RWPE1 (cell line): Measurements from ENCODE around the gene MOV10.
"Not testable (repeated sequence)": the region's sequence is repeated elsewhere in the genome, so short reads cannot be mapped to it uniquely, and the experiment has no call there.

ENCODE experiments used
- CTCF ChIA-PET: fragments of 350-600 bp; sonication (Branson Sonifier 250); formaldehyde crosslinking; extraction: SDS; loops from one replicate; lab custom pipeline; 2021; lab: Yijun Ruan, JAX
- POLR2A ChIA-PET: fragments of 400-600 bp; formaldehyde crosslinking; extraction: SDS; loops from one replicate; lab custom pipeline; 2020; ENCODE audit warnings: antibody characterized with exemption; ENCODE audit not compliant: low non-redundant PET; lab: Yijun Ruan, JAX
- DNase-seq: peaks from one replicate; pipeline ENCODE4 v3.0.0; 2012; ENCODE audit warnings: low spot score
- H3K27ac ChIP-seq: fragments of 450-650 bp; 2 replicates; pipeline ENCODE4 v1.5.1; 2017
- CTCF ChIP-seq: fragments of 450-650 bp; conservative IDR thresholded peaks from 2 replicates; pipeline ENCODE4 v1.5.1; 2017; ENCODE audit warnings: low read depth, mild to moderate bottlenecking

Gene MOV10

GRCh38 chr1:112633628-112634027 lies 40.8 kb upstream of the MOV10 start:
- no peak overlapping the region for H3K27ac ChIP-seq
- no peak for DNase-seq
- CTCF ChIA-PET, result no interaction called here
- no peak for TF ChIP-seq CTCF
- POLR2A ChIA-PET, result no interaction called here

DNA sequence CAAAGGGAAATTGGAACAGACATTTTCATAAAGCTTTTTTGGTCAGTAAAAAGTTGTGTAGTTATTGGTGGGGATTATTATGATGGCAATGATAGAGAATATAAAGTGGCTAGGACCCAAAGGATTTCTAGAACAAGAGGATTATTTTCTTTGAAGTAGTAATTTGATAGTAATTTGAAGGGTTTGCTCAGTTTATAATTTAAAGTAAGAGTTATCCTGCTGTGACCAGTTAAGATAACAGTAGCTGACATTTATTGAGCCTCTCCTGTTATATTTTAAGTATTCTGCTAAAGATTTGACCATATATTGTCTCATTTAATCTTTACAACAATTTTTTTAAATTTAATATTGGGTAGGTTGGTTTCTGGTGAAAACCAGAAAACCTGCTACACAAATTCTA lies 40.1 kb upstream of the MOV10 start:
- no peak for DNase-seq
- POLR2A ChIA-PET, result no interaction called here
- no peak overlapping the region for H3K27ac ChIP-seq
- no peak for TF ChIP-seq CTCF
- CTCF ChIA-PET, result interaction anchor here (0.8 kb wide), 1 partner anchor 15 kb away, joined by 3 read pairs; no protein-coding TSS in a partner anchor

- peak overlapping the region; percentile 66 for H3K27ac ChIP-seq
- CTCF ChIA-PET, result interaction anchor here (0.6 kb wide), 2 partner anchors 66 to 71 kb away, joined by 4 read pairs; no protein-coding TSS in a partner anchor
- no peak for DNase-seq
- TF ChIP-seq CTCF, result no peak
- POLR2A ChIA-PET, result no interaction called here
Measured at GRCh38 chr1:112636056-112636455, 38.4 kb upstream of the MOV10 start.

GRCh38 chr1:112636597-112637253 lies 37.7 kb upstream of the MOV10 start:
- no peak overlapping the region for H3K27ac ChIP-seq
- DNase-seq, result no peak
- ChIA-PET POLR2A (interaction anchor here (0.8 to 1.1 kb wide), 2 partner anchors 18 to 135 kb away, joined by 3 read pairs; partner anchors contain the start of gene ST7L), CTCF (interaction anchor here (0.6 kb wide), 1 partner anchor 72 kb away, joined by 4 read pairs; no protein-coding TSS in a partner anchor)
- TF ChIP-seq CTCF, result no peak

- ChIA-PET POLR2A (interaction anchor here (0.8 to 1.1 kb wide), 2 partner anchors 18 to 136 kb away, joined by 3 read pairs; partner anchors contain the start of gene ST7L), CTCF (no interaction called here)
- H3K27ac ChIP-seq, result peak overlapping the region; percentile 62
- DNase-seq, result no peak
- no peak for TF ChIP-seq CTCF
Measured at GRCh38 chr1:112637254-112638109, 37.0 kb upstream of the MOV10 start.

GRCh38 chr1:112638110-112638428 lies 36.4 kb upstream of the MOV10 start:
- POLR2A ChIA-PET, result interaction anchor here (0.6 kb wide), 1 partner anchor 26 kb away, joined by 3 read pairs; no protein-coding TSS in a partner anchor
- CTCF ChIA-PET, result interaction anchor here (0.6 kb wide), 2 partner anchors 10 to 36 kb away, joined by 3 read pairs; partner anchors contain the start of gene MOV10
- peak overlapping the region; percentile 24 for H3K27ac ChIP-seq
- no peak for TF ChIP-seq CTCF
- no peak for DNase-seq

- not testable (repeated sequence) for H3K27ac ChIP-seq
Measured at GRCh38 chr1:112640437-112640836, 34.0 kb upstream of the MOV10 start.

More at GRCh38 chr1:112640437-112640836, 34.0 kb upstream of the MOV10 start:
- CTCF ChIA-PET, POLR2A ChIA-PET, DNase-seq: not testable (repeated sequence)
